ENCODE measurements around the gene WDR62. TPM values are rescaled to one million over a fixed set of nuclear protein-coding genes. Genes with fewer than 3 reads are reported as not detected.

The WDR62 gene
- polyA plus RNA-seq, 3 donors, result 4.0 to 4.7 (median 4.1) TPM

DNA sequence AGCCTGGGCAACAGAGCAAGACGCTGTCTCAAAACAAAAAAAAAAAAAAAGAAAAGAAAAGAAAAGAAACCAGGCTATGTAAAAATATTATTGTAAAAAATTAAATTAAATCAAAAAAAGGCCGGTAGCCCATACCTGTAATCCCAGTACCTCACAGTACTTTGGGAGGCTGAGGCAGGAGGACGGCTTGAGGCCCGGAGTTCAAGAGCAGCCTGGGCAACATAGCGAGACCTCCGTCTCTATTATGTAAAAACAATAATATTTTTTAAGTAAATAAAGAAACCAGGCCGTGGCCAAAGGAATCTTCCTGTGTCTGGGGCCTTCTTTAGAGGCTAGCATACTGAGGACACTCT is 84.4 kb downstream of the WDR62 start:
- no peak for DNase-seq (ENCODE audit: low read depth in 3 of 3, low spot score in 2 of 3)

DNA sequence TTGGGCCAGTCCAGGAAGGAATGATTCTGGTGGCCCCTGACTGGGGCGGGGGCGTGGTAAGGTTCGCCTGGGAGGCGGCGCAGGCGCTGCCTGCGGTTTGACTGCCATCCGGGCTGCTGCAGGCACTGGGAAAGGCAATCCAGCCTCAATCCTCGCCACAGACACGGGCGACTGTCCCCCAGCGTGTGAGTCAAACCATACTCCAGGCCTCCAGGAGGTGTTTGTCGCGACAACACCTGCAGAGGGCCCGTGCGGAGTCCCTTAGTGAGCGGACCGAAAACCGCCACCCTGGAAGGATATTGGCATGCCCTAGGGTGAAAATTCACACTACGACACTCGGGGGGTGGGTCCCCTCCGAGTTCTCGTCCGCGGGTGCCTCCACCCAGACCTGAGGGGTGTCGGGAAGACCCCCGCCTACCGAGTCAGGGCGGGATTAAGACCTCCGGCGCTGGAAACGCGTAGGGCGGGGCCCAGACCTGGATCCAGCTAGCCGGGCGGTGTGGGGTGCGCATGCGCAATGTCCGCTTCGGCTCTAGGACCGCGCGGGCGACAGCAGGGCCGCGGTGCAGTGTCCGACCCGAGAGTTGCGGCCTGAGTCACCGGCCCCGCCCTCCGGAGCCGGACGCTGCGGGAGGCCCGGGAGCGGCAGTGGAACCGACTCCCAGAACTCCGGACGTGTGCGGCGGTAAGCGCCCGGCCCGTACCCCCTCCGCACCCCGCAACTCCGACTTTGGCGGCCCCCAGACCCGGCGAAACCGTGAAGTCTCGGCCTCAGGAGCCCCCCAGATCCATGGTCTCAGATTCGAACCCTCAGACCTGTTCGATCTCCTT is 85.0 kb downstream of the WDR62 start, which contains the start of gene CAPNS1:
Gene CAPNS1, plus strand, starts transcription at position 594 of the 831 bp plus-strand sequence. CDS start 946 bp downstream, outside the sequence.
- DNase-seq (ENCODE audit: low read depth in 3 of 3, low spot score in 2 of 3), result peak; percentile 90 to 95 (median 94)

DNA sequence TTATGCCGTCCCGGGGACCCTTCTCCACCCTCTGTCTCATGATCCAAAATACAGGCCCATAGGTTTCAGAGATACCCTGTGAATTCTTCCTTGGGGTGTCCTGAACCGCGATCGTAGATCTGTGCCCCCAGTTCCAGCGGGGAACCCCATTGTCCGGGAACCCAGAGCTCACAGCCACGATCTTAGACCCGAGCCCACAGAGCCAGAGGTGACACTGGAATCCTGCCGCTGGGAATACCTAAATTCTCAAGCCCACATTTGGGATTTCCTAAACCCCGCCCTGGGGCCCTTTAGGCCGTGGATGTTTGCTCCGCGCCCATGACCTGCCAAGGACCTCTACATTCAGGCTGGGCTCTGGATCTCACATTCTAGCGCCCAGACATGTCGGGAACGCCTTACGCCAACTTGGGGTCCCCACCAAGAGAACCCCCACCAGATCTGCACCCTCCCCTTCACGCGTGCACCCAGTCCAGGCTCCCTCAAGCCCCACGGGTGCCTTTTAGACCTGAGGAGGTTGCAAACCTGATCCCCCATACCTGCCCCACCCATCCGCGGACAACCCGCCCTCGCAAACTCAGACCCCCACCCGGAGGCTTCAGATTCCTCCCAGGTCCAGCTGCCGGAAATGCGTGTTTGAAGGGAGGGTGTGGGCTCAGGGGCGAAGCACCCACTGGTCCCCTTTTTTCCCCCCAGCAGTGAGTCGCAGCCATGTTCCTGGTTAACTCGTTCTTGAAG is 85.8 kb downstream of the WDR62 start:
- no peak for DNase-seq (ENCODE audit: low read depth in 3 of 3, low spot score in 2 of 3)

DNA sequence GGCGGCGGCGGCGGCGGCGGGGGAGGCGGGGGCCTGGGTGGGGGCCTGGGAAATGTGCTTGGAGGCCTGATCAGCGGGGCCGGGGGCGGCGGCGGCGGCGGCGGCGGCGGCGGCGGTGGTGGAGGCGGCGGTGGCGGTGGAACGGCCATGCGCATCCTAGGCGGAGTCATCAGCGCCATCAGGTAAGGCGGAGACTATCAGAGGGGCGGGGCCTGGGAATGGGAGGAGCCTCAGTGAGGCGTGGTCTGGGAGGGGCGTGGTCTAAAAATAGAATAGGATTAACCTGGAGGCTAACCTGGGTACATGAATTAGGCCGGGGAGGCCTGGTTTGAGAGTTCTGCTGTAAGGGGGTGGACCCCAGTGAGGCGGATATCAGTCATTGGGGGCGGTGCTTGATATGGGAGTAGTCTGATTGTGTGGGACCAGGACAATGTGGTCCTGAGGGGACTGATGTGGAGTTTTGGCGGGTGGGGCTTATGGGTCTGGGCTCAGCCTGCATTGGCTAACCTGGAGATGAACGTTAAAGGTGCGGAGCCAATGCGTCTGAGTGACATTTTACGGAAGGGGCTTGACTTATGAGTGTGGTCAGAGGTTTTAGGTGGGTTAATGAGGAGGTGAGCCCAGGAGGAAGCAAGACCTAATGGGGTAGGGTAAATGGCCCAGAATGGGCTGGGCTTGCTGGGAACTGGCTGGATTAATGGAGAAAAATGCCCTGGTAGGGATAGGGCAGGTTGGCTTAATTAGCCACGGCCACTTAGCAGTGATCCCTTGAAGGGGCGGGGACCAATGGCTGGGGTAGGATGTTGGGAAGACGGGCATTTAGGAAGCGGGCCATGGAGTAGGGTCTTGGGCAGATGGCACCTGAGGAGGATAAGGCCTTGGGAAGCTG is 86.6 kb downstream of the WDR62 start:
- peak in 1 of 3 donors; percentile 65 for DNase-seq (ENCODE audit: low read depth in 3 of 3, low spot score in 2 of 3)

DNA sequence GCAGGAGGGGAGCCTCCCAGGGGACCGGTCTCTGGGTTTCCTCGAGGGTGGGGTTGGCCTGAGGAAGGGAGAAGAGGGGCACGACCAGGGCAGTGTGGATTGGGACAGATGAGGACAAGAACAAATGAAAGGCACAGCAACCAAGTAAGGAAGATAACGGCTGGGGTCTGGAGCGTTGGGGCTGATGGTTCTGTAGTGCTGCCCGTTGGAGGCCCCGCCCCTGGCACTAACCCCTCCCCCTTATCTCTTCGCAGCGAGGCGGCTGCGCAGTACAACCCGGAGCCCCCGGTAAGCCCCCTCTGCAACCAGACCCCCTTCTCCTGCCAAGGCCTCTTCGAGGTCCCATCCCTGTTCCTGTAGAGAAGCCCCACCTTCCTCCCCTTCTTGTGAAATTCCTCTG is 87.3 kb downstream of the WDR62 start:
- DNase-seq (ENCODE audit: low read depth in 3 of 3, low spot score in 2 of 3), result no peak

DNA sequence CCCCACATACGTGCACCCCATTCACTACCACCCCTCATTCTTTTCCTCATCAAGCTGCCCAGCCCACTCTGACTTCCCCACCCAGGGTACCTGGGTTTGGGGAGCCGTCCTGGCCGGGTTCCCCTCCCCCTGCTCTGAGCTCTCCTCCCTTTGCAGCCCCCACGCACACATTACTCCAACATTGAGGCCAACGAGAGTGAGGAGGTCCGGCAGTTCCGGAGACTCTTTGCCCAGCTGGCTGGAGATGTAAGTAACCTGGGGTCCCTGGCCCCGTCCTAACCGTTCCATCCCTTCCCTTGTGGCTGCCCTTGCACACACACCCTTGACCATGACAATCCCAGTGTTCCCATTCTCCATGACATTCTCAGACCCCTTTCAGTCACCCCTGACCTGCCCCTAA is 87.8 kb downstream of the WDR62 start:
- DNase-seq (ENCODE audit: low read depth in 3 of 3, low spot score in 2 of 3), result no peak

DNA sequence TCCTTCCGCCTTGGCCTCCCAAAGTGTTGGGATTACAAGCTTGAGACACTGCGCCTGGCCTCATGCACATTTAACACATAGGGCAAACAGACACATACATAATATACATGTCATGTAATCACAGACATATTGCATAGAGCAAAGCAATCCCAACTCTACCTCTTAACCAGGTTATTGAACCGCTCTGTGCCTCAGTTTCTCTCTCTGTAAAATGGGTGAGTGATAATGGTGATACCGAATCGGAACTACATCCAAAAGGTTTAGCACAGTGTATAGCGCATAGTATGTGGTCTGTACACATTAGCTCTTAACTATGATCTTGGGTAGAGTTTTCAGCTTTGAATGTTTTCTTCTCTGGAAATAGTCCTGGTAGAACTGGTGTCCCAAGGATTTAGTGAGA is 89.9 kb downstream of the WDR62 start:
- no peak for DNase-seq (ENCODE audit: low read depth in 3 of 3, low spot score in 2 of 3)

DNA sequence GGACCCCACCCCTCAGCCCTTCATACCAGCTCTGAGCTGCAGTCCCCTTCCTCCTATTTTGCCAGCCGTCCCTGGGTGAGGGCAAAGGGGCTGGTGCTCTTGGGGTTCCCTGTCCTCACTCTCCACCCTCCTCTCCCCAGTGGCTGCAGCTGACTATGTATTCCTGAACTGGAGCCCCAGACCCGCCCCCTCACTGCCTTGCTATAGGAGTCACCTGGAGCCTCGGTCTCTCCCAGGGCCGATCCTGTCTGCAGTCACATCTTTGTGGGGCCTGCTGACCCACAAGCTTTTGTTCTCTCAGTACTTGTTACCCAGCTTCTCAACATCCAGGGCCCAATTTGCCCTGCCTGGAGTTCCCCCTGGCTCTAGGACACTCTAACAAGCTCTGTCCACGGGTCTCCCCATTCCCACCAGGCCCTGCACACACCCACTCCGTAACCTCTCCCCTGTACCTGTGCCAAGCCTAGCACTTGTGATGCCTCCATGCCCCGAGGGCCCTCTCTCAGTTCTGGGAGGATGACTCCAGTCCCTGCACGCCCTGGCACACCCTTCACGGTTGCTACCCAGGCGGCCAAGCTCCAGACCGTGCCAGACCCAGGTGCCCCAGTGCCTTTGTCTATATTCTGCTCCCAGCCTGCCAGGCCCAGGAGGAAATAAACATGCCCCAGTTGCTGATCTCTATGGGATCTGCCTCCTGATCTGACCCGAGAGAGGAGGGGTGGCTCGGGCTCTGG is 95.1 kb downstream of the WDR62 start:
- no peak for DNase-seq (ENCODE audit: low read depth in 3 of 3, low spot score in 2 of 3)

DNA sequence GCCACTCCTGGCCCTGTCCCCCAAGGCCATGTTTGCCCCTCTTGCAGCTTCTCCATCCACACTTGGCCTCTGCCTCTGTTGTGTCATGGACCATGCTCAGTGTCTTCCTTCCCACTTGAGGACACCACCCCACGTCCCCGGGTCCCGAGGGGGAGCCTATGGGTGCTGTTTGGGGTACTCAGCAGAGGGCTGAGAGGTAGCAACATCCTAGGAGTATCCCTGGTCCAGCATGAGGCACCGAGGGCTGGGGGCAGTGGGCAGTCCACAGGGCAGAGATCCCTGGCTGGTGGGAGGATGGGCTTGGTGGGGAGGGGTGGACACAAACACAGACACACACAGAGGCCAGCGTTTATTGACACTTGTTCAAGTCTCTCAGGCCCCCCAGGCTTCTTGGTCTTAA is 95.9 kb downstream of the WDR62 start:
- DNase-seq (ENCODE audit: low read depth in 3 of 3, low spot score in 2 of 3), result no peak

DNA sequence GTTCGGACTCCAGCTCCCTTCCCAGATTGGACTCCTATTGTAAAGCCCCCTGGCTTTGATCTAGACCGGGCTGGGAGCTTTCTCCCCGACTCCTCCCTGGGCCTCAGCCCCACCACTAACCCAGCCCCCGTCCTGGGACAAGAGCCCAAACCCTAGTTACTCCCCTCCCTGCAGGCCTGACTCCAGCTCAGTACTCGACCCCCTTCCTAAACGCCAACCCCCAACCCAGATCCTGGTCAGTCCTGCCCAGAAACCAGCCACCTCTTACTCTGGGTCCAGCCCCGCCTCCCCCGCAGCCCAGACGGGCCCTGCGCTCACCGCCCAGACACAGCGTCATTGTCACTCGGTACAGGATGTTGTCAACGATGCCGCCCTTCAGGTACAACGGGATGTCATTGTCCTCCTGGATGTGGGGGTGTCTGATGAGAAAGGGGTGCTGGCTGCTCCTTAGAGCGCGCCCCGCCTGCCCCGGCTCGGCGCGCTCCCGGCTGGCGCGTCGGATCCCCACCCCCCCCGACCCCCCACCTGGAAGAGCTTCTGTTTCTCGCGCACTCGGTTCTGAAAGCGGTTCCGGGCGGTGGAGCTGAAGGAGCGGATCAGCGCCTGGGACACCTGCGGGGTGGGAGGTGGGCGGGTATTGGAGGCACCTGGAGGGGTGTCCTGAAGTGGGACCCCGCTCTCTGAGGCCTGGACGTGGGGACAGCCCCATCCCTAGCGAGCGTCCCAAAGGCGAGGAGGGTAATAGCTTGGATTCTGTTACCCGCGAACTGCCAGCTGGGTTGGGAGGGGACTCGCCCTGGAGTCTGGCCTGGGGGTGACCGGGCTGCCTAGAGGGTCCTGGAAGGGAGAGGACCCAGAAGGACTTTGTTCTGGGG is 96.7 kb downstream of the WDR62 start:
- no peak for DNase-seq (ENCODE audit: low read depth in 3 of 3, low spot score in 2 of 3)

DNA sequence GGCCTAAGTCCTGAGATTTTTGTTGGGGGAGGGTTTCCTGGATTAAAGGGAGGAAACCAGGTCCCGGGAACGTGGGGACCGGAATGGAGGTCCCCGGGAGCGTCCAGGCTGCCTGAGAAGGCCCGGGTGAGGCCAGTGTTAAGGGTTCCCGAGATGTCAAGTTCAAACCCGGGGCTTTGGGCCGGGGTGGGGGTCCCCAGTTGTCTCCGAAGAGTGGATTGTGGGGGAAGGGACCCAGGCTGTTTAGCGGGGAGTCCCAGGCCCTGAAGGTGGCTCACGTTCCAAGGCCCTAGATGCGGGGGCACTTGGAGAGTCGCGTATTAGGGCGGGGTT is 97.3 kb downstream of the WDR62 start:
- DNase-seq (ENCODE audit: low read depth in 3 of 3, low spot score in 2 of 3), result no peak

DNA sequence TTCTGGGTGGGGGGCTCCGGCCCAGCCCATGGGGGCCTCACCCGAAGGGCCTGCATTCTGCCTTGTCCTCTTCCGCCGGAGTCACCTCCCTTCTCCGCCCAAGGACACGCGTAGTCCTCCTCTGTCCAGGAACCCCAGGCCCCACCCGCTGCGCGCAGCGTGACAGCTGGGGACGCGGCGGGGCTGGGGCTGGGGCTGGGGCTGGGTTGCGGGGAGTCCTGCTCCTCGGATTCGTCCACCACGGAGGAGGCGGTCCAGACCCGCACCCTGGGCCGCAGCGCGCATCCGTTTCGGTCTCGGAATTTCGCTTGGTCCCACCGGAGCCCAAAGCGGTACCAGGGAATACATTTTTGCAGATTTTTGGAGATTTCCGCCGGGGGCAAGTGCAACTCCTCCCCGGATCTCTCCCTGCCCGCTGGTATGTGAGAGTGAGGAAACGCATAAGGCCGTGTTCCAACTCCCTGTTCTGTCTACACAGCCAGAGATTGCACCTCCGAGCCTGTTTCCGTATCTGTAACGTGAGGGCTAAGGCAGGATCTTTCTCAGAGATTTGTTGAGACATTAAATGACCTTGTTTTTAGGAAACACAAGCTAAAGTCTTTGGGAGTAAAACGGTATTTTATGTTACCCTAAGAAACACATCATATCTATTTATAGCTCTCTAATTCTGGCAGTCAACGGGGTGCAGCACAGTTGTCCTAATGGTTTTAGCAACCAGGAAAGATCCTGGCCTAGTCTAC is 97.8 kb downstream of the WDR62 start, which contains the start of gene COX7A1:
Gene COX7A1, minus strand, starts transcription at position 96 of the 740 bp plus-strand sequence. Its CDS starts 40 bp downstream, at position 56.
- DNase-seq (ENCODE audit: low read depth in 3 of 3, low spot score in 2 of 3), result no peak

DNA sequence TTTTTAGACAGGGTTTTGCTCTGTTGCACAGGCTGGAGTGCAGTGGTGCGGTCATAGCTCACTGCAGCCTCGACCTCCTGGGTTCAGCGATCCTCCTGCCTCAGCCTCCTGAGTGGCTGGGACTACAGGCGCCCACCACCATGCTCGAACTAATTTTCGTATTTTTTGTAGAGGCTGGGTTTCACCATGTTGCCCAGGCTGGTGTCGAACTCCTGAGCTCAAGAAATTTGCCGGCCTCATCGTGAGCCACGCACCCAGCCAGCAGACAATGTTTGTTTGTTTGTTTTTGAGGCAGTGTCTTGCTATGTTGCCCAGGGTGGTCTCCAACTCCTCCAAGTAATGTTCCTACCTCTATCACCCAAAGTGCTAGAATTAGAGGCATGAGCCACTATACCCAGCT is 98.4 kb downstream of the WDR62 start:
- no peak for DNase-seq (ENCODE audit: low read depth in 3 of 3, low spot score in 2 of 3)

Other genes with a start within 250 kb of the WDR62 start
- 10 to 100 TPM; 21.0 to 30.4 (median 24.1) TPM for gene PRODH2, start 242.1 kb upstream of the WDR62 start, polyA plus RNA-seq (ENCODE audit: insufficient read length in 3 of 3)
- 100 to 1,000 TPM; 111 to 126 (median 124) TPM for gene NPHS1, start 202.4 kb upstream of the WDR62 start, polyA plus RNA-seq (ENCODE audit: insufficient read length in 3 of 3)
- gene KIRREL2, start 198.0 kb upstream of the WDR62 start, polyA plus RNA-seq (ENCODE audit: insufficient read length in 3 of 3), result 10 to 100 TPM in 1 of 3 donors, 1 to 10 TPM in 2; 8.8 to 10.4 (median 9.3) TPM
- gene APLP1, start 186.3 kb upstream of the WDR62 start, polyA plus RNA-seq (ENCODE audit: insufficient read length in 3 of 3), result 10 to 100 TPM; 17.7 to 25.0 (median 23.4) TPM
- 1 to 10 TPM; 2.0 to 2.6 (median 2.2) TPM for gene NFKBID, start 154.4 kb upstream of the WDR62 start, polyA plus RNA-seq (ENCODE audit: insufficient read length in 3 of 3)
- 1 to 10 TPM; 2.7 to 3.2 (median 2.8) TPM for gene HCST, start 152.4 kb upstream of the WDR62 start, polyA plus RNA-seq (ENCODE audit: insufficient read length in 3 of 3)
- 10 to 100 TPM in 2 of 3 donors, 1 to 10 TPM in 1; 6.3 to 10.5 (median 10.3) TPM for gene TYROBP, start 146.6 kb upstream of the WDR62 start, polyA plus RNA-seq (ENCODE audit: insufficient read length in 3 of 3)
- 1 to 10 TPM; 7.1 to 8.3 (median 7.4) TPM for gene LRFN3, start 118.5 kb upstream of the WDR62 start, polyA plus RNA-seq (ENCODE audit: insufficient read length in 3 of 3)
- gene SDHAF1, start 59.7 kb upstream of the WDR62 start, polyA plus RNA-seq (ENCODE audit: insufficient read length in 3 of 3), result 10 to 100 TPM; 11.2 to 12.0 (median 11.7) TPM
- 10 to 100 TPM in 1 of 3 donors, 1 to 10 TPM in 2; 9.8 to 10.1 (median 9.9) TPM for gene SYNE4, start 46.1 kb upstream of the WDR62 start, polyA plus RNA-seq (ENCODE audit: insufficient read length in 3 of 3)
- 10 to 100 TPM; 13.7 to 15.9 (median 15.5) TPM for gene ALKBH6, start 40.7 kb upstream of the WDR62 start, polyA plus RNA-seq (ENCODE audit: insufficient read length in 3 of 3)
- 10 to 100 TPM; 47.2 to 49.8 (median 48.5) TPM for gene CLIP3, start 22.0 kb upstream of the WDR62 start, polyA plus RNA-seq (ENCODE audit: insufficient read length in 3 of 3)
- gene THAP8, start 612 bp upstream of the WDR62 start, polyA plus RNA-seq (ENCODE audit: insufficient read length in 3 of 3), result 10 to 100 TPM in 1 of 3 donors, 1 to 10 TPM in 2; 8.7 to 10.8 (median 9.3) TPM
- gene OVOL3, start 56.2 kb downstream of the WDR62 start, polyA plus RNA-seq (ENCODE audit: insufficient read length in 3 of 3), result not detected
- gene POLR2I, start 60.0 kb downstream of the WDR62 start, polyA plus RNA-seq (ENCODE audit: insufficient read length in 3 of 3), result 10 to 100 TPM; 39.8 to 51.8 (median 50.1) TPM
- gene TBCB, start 60.6 kb downstream of the WDR62 start, polyA plus RNA-seq (ENCODE audit: insufficient read length in 3 of 3), result 100 to 1,000 TPM; 110 to 122 (median 112) TPM
- 100 to 1,000 TPM; 529 to 603 (median 569) TPM for gene CAPNS1, start 85.2 kb downstream of the WDR62 start, polyA plus RNA-seq (ENCODE audit: insufficient read length in 3 of 3)
- gene COX7A1, start 97.5 kb downstream of the WDR62 start, polyA plus RNA-seq (ENCODE audit: insufficient read length in 3 of 3), result 10 to 100 TPM; 24.3 to 28.2 (median 26.4) TPM
- 1 to 10 TPM; 6.3 to 7.0 (median 6.7) TPM for gene ZNF565, start 159.8 kb downstream of the WDR62 start, polyA plus RNA-seq (ENCODE audit: insufficient read length in 3 of 3)
- 100 to 1,000 TPM; 145 to 170 (median 162) TPM for gene ZNF146, start 160.2 kb downstream of the WDR62 start, polyA plus RNA-seq (ENCODE audit: insufficient read length in 3 of 3)

Data from right renal cortex interstitium (tissue), 3 donors.